GM21619 (cell line): ENCODE data around the gene GPR55.
A peak's percentile ranks its signal among the peaks of the same experiment; 100 is the strongest.

Experiments used
- ATAC-seq: cut with Tn5 transposase; IDR thresholded peaks from one replicate; pipeline ENCODE4 v1.9.1; 2021; ENCODE audit not compliant: unreplicated experiment

GPR55 gene

DNA sequence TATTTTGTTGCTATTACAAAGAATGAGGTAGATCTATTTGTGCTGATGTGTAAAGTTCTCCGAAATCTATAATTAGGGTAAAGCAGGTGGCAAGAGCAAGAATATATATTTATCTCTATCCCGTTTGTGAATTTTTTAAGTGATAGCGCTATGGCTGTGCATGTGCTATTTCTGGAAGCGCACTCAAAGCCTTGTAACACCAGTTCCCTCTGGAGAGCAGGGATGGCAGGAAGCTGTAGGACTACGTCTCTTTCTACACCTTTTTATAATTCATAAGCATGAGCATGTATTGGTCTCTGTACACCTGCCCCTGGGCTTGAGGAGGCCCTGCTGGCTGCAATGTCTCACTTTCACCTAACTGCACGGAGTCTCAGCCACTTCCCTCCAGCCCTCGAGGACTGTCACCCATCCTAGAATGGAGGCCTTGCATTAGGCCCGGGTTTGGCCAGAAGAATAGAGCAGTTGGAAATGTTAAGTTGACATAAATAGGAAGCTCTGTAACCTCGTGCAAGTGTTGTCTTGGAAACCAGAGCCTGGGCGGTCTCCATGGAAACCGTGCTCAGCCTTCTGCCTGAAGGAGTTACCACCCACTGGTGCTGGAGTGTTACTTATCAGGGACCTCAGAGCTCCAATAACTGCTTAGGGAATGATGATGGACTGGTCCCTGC, 39.4 kb downstream of the GPR55 start:
- no peak for ATAC-seq

DNA sequence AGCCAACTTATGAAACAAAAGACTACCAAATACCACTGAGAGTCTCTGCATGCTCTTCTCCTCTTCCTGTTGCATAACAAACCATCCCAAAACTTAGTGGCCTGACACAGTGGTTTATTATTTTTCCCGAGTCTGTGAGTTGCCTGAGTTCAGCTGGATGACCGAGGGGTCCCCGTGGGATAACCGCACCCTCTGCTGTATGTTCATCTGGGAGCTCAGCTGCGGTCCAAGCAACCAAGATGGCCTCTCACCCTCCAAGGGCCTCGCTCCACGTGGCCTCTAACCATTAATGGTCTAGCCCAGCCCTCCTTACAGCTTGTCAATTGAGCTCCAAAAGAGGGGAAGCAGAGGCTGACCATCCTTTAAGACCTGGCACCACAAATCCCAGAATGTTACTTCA, 43.2 kb downstream of the GPR55 start:
- no peak for ATAC-seq

DNA sequence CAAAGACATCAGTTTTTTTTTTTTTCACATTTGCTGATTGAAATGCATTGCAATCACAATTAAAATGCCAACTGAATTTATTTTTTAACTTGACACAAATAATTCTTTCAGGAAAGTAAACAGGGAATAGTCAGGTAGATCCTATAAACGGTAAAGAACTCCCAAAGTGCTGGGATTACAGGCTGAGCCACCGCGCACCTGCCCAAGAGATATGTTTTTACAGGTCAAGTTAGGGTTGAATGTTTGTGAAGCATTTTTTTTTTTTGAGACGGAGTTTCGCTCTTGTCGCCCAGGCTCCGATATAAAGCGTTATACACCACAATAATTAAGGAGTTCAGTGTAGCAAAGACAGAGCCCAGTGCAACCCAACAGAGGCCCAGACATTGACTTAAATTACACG, 45.2 kb downstream of the GPR55 start:
- no peak for ATAC-seq

DNA sequence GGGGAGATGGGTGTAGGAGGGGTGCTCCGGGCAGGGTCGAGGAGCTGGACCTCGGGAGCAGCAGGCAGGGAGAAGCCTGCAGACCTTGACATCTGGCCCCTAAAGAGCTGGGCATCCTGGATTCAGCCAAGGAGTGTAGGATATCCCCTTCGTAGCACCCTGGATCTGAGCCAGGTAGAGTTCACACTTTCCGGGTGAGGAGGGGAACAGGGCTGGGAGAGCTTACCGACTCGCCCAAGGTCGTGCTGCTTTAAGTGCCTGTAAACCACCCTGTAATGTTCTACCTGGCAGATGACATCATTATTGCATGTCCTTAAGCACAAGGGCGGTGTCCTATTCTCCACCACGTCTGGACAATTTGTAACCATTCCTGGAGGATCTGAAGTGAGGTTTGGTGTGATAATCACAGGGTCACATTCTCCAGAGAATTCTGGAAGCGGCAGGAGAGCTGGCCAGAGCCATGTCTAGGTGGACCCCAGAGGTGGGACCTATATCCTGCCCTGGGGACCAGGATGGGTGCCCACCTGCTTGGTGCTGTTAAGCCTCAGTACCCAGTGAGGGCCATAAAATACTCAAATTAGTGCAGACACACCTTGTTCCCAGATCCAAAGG, 45.7 kb downstream of the GPR55 start:
- no peak for ATAC-seq

DNA sequence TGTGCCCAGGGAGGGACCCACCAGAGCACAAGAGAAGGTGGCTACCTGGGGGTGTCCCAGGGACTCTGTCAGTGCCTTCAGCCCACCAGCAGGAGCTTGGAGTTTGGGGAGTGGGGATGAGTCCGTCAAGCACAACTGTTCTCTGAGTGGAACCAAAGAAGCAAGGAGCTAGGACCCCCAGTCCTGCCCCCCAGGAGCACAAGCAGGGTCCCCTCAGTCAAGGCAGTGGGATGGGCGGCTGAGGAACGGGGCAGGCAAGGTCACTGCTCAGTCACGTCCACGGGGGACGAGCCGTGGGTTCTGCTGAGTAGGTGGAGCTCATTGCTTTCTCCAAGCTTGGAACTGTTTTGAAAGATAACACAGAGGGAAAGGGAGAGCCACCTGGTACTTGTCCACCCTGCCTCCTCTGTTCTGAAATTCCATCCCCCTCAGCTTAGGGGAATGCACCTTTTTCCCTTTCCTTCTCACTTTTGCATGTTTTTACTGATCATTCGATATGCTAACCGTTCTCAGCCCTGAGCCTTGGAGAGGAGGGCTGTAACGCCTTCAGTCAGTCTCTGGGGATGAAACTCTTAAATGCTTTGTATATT, 46.3 kb downstream of the GPR55 start:
- no peak for ATAC-seq

DNA sequence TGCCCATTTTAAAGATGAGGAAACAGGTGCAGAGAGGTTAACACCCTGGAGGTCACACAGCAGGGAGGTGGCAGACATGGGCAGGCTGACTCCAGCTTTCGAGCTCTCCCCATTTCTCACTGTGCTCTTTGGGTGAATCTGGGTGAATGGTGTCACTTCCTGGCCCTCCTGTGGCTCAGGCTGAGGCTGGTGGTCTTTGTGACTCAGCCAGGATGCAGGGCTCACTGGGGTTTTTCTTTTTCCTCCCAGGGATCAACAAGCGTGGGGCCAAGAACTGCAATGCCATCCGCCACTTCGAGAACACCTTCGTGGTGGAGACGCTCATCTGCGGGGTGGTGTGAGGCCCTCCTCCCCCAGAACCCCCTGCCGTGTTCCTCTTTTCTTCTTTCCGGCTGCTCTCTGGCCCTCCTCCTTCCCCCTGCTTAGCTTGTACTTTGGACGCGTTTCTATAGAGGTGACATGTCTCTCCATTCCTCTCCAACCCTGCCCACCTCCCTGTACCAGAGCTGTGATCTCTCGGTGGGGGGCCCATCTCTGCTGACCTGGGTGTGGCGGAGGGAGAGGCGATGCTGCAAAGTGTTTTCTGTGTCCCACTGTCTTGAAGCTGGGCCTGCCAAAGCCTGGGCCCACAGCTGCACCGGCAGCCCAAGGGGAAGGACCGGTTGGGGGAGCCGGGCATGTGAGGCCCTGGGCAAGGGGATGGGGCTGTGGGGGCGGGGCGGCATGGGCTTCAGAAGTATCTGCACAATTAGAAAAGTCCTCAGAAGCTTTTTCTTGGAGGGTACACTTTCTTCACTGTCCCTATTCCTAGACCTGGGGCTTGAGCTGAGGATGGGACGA, 47.1 kb downstream of the GPR55 start:
- ATAC-seq = no peak

DNA sequence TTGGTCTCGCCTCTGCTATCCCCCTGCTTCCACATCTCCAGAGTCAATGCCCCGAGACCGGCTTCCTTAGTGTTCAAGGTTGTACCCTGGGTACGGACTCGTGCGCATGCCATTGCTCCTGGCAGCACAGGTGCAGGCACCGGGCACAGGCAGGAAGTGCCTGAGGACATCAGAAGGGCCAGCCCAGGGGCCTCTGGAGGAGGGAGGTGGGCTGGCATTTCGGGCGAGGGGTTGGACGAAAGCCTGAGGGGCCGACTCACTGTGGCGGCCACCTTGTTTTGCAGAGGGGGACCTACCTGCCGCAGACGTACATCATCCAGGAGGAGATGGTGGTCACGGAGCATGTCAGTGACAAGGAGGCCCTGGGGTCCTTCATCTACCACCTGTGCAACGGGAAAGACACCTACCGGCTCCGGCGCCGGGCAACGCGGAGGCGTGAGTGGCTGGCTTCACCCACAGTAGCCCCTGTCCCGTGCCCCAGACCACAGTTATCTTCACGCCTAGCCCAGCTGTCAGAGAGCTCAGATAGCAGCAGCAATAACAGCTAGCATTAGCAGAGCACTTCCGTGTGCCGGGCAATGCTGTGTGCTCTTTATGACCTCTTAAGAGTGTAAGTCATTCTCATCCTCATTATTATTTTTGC, 47.8 kb downstream of the GPR55 start:
- no peak for ATAC-seq

DNA sequence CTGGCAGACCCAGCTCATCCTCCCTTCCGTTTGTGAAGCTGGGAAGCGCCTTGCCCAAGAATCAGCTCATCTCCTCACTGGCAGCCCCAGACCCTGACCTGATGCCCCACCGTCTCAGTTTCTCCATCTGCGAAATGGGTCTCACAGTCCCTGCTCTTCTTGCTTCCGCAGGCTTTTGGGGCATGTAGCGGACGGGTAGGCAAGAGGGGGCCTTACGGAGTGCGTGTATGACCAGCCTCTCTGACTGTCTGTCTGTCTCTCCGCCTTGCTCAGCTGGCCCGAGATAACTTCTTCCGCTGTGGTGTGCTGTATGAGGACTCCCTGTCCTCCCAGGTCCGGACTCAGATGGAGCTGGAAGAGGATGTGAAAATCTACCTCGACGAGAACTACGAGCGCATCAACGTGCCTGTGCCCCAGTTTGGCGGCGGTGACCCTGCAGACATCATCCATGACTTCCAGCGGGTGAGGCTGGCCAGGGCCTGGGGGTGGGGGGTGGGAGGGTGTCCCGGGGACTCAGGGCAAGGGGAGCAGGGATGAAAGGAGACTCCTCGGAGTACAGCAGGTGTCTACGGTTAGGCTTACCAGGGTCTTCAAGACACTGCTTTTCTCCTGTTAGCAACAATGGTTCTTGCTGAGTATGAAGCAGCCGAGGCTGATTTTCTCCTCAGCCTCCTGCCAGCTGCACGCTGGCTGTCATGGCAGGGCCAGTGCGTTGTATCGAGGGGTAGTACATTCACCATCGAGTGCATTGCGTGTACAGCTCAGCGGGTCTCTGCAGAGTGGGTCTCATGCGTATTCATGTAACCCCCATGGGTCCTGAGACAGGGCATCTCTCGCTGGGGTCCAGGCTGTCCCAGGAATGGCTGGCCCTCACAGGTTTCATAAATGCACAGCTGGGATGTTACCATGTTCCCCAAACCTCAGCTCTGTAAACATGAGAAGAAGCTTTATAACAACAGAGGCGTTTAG, 49.4 kb downstream of the GPR55 start:
- ATAC-seq = no peak

DNA sequence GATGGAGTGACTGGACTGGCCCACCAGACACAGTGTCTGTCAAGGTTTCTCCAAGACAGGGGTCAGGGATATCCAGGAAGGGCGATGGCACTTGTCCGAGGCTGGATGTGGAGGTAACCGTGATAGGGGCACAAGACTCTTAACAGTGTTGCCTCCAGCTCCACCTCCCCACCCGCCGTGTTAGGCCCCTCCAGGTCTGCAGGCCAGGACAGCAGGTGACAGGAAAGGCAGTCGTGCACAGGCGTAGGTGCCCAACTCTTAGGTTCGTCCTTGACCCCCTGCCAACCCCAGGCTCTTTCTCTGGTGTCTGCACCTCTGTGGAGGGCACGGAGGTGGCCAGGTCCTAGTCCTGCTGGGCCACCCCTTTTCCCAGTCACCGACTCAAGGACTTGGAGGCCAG, 50.2 kb downstream of the GPR55 start:
- no peak for ATAC-seq

DNA sequence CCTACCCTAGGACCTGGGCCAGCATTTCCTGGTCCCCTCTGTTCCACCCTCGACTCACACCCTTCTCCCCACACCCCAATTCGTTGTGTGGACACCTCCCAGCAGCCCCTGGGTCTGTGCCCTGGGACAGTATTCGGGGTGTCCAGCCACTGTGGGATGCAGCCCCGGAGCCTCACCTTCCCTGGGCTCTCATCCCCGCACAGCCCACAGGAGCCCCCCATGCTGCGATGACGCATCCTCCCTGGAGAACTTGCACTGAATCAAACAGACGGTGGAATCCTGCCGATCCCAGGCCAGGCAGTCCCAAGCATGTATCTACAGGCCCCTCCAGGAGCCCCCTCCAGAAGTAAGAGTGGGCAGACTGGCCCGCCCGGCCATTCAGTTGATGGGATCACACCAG, 50.6 kb downstream of the GPR55 start:
- no peak for ATAC-seq

DNA sequence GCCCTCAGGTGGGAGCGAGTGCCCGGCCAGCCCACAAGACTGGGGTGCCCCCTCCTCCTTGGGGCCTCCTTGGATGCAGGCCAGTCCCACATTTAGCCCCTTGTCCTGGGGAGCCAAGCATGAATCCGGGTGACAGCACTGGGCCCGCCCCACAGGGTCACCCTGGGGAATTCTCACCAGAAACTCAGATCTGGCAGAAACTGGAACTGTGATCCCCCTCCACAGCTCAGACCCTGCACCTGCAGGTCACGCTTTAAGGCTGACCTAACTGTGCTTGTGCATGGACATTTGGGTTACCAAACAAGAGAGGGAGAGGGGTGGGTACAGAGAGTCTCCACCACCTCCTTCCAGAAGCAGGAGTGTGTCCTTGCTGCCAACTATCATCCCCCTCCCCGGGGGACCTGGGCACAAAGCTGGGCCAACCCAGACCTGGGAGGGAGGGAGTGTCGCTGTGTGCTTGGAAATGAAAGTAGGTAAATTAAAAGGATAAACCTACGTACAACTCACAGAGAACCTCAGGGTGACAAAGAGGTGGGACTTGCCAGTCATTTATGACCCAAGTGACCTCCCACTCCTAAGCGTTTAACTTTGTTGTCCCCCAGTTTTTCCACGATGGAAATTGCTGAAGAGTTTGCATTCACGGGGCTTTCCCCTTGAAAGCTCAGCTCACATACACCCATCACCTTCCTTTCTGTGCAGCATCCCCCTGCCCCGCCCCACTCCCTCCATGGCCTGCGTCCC, 51.2 kb downstream of the GPR55 start:
- ATAC-seq = peak; percentile 68

DNA sequence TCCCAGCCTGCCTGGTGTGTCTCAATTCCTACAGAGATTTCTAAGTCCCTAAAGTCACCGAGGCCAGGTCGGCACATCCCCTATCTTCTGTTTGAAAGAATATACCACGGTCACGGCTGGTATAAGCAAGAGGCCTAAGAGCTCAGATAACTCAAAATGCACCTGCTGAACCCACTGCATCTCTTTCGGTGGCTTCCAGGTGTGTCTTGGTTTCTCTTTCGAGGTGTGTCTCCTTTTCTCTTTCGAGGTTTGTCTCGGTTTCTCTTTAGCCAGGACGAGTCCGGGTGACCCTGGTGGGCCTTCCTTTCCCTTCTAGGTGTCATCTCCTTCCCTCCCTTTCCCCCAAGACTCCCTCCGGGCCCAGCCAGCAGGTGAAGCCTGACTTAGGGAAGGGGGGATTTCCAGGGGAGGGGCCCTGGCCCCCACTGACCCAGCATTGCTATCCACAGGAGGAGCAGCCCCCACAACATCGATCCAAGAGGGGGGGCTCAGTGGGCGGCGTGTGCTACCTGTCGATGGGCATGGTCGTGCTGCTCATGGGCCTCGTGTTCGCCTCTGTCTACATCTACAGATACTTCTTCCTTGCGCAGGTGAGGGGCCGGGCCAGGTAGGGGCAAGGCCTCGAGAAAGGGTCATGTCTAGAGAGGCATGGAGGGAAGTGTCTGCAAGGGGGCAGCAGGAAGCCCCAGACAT, 51.9 kb downstream of the GPR55 start:
- ATAC-seq = peak; percentile 63

DNA sequence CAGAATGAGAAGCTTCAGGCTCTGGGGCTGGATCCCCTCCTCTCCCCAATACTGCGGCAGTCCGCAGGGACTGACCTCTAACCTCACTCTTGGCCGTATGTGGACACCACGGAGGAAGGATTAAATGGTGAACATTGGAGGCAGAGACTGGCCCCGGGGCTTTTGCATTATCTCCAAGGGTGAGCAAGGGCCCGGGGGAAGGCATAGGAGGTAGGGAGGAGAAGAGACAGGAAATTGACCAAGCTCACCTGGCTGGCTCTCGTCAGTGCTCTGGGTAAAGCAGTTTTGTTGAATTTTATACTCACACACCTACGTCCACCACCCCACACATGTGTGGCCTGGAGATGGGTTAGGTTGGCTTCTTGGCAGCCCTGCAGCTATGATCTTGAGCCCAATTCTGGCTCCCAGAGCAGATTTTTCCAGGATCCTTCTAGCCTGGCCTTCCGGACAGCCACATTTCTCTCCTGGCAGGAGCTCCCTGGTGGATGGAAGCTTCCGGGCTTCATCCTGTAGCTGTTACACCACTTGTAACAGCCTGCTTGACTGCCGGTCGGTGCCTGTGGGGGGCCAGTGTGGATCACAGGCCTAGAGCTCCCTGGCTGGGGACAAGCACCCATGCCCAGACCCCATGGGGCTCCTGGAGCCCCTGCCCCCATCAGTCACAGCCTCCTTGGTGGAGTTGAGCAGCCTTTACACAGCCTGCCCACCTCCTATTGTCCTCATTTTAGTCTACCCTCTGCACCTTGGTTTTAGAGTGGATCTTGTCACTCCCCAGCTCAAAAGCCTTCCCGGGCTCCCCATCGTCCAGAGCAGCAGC, 52.7 kb downstream of the GPR55 start:
- peak; percentile 5 for ATAC-seq

DNA sequence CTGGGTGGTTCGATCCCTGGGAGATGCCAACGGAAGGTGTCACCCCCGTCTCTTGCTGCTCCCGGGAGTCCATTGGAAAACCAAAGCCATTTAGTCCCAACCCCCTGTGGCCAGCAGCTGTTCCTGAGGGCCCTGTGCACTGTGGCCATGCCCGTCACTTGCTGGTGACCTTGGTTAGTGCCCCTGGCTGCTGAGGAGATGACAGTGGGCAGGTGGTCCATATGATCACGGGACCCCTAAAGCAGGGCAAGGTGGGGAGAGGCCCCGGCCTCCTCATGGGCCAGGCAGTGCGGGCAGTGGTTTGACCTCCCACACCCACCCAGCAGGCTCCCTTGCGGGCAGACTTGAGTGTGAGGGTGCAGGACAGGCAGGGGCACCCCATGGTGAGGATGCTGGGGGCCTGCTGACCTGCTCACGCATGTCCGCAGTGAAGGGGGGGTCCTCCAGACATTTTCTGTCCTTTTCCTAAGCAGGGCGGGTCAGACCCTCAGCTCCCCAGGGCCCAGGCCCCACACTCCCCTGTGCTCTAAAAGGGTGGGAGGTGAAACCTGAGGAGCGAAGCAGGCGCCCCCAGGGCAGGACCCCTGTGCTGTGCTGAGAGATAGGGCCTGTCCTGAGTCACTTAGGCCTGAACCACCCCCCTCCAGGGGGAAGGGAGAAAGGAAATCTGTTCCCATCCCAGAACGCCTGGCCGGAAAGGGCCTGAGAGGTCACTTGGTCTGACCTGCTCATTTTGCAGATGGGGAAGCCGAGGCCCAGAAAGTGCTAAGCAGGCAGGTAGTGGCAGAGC, 53.5 kb downstream of the GPR55 start:
- ATAC-seq = no peak

DNA sequence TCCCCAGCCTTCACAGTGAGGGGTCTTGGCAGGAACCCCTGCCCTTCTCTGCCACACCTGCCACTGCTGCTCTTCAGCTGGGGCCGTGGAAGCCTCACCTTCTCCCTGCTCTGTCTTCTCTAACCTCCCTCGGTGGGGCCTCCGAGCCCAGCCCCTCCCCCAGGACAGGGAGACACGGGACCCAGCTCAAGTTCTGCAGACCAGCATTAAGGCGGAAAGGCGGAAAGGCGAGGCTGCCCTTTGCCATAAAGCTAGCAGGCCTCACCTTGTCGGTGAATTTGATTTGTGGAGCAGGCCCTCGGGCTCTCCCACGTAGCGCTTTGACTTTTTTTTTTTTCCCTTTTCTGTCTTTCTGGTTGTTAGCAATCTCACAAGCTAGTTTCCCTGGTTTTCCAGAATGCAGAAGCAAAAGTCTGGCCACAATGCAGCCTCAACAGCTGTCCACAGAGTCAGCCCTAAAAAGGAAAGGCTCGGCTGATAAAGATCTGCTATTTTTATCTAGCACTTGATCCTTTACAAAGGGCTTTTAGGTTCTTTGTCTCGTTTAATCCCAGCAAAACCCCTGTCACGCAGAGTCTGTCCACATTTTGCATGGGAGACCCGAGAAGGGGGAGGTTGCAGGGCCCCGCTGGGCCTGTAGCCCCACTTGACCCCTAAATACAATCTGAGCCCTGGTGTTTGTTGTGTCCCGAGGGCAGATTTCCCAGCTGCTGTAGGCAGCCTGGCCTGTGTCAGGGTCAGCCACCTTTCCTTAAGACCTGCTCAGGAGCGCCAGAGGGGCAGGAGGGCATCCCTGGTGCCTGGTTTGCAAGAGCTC, 54.3 kb downstream of the GPR55 start:
- ATAC-seq = no peak

DNA sequence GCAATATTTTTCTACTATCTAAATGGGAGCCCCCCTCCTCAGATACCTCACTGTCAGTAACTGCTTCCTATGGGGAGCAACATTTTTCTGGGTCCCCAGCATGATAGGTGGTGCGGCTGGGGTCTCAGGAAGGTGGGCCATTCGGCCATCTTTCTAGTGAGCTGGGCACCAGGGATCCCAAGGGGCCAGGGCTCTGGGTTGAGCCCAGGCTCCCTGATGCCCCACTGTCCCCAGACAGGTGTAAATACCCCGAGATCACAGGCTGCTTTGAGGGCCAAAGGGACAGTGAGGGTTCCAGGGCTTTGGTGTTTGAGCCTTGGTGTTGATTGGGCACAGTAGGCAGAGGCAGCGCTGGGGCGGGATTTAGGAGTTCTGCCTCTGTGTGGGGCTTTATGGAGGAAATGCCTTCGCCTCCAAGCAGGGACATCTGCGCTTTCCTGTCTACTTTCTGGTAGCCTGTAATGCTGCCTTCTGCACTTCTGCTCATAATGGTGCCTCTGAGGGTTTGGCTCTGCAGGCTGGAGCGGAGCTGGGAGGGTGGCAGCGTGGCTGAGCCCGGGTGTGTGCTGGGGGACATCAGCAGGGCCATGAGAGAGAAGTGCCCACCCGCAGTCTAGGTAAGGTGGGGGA, 55.0 kb downstream of the GPR55 start:
- no peak for ATAC-seq
